HG02642 (cell line): Measurements from ENCODE around the gene FBP1.

Experiments used
- ATAC-seq: cut with Tn5 transposase; IDR thresholded peaks from one replicate; pipeline ENCODE4 v1.9.1; 2021; ENCODE audit warnings: mild to moderate bottlenecking; ENCODE audit not compliant: unreplicated experiment, poor library complexity

Gene FBP1

GRCh38 chr9:94639061-94639998 lies at the start of gene FBP1:
FBP1 (minus strand) TSS chr9:94639518; CDS start chr9:94639310, 208 bp downstream.
- peak; percentile 48 for ATAC-seq

- ATAC-seq: no peak
Measured at GRCh38 chr9:94687451-94687850, 48.1 kb upstream of the FBP1 start.

- ATAC-seq: no peak
Measured at GRCh38 chr9:94685359-94685758, 46.0 kb upstream of the FBP1 start.

- peak; percentile 68 for ATAC-seq
Measured at GRCh38 chr9:94681508-94681907, 42.2 kb upstream of the FBP1 start.

- no peak for ATAC-seq
Measured at GRCh38 chr9:94680621-94681020, 41.3 kb upstream of the FBP1 start.

- no peak for ATAC-seq
Measured at GRCh38 chr9:94680020-94680419, 40.7 kb upstream of the FBP1 start.

- no peak for ATAC-seq
Measured at GRCh38 chr9:94679587-94679986, 40.3 kb upstream of the FBP1 start.

GRCh38 chr9:94677929-94678328 lies 38.6 kb upstream of the FBP1 start:
- no peak for ATAC-seq

GRCh38 chr9:94676446-94677131 lies 37.3 kb upstream of the FBP1 start:
- no peak for ATAC-seq

- ATAC-seq: no peak
Measured at GRCh38 chr9:94675008-94675881, 35.9 kb upstream of the FBP1 start.

GRCh38 chr9:94672811-94673487 lies 33.6 kb upstream of the FBP1 start:
- no peak for ATAC-seq

- ATAC-seq: peak; percentile 71
Measured at GRCh38 chr9:94668928-94669729, 29.8 kb upstream of the FBP1 start.

GRCh38 chr9:94668418-94668927 lies 29.2 kb upstream of the FBP1 start:
- no peak for ATAC-seq

- ATAC-seq: no peak
Measured at GRCh38 chr9:94666364-94667099, 27.2 kb upstream of the FBP1 start.

- ATAC-seq: no peak
Measured at GRCh38 chr9:94665613-94666012, 26.3 kb upstream of the FBP1 start.

GRCh38 chr9:94664801-94665200 lies 25.5 kb upstream of the FBP1 start:
- ATAC-seq: no peak

GRCh38 chr9:94663640-94664039 lies 24.3 kb upstream of the FBP1 start:
- no peak for ATAC-seq

- no peak for ATAC-seq
Measured at GRCh38 chr9:94663140-94663539, 23.8 kb upstream of the FBP1 start.
